Adrenal gland (tissue), 12 donors: ENCODE data around the gene FARP1. TPM values are rescaled to one million over a fixed set of nuclear protein-coding genes. Genes with fewer than 3 reads are reported as not detected.

Experiments
- DNase-seq, 7 donors: peaks; one replicate each; pipeline ENCODE4 v3.0.0-alpha.2; 2019 to 2020
- H3K27ac ChIP-seq, 5 donors: fragments of 200-600 bp; sonication (generic) in 4 of 5; 1 replicate in 3 of 5; 2 replicates in 2 of 5; pipeline versions ENCODE4 v1.5.1 to v1.8.0; 2016 to 2020; ENCODE audit warnings: mild to moderate bottlenecking in 1 of 5
- H3K27me3 ChIP-seq: fragments of 200-600 bp; 2 replicates; pipeline ENCODE4 v1.8.0; 2021
- H3K36me3 ChIP-seq, 2 donors: fragments of 200-600 bp; replicated peaks in 1 of 2; 1 replicate in 1 of 2; 2 replicates in 1 of 2; pipeline versions ENCODE4 v1.5.1 to v1.8.0; 2018 to 2022
- H3K4me1 ChIP-seq, 2 donors: fragments of 200-600 bp; replicated peaks in 1 of 2; 1 replicate in 1 of 2; 2 replicates in 1 of 2; pipeline versions ENCODE4 v1.5.1 to v1.8.0; 2018 to 2021
- H3K4me3 ChIP-seq, 4 donors: fragments of 200-600 bp; sonication (generic) in 3 of 4; one replicate each; pipeline ENCODE4 v1.5.1; 2016 to 2018
- H3K9me3 ChIP-seq, 3 donors: fragments of 200-600 bp; sonication (generic) in 1 of 3; replicated peaks in 1 of 3; 1 replicate in 2 of 3; 2 replicates in 1 of 3; pipeline versions ENCODE4 v1.5.1 to v1.8.0; 2016 to 2021
- CTCF ChIP-seq, 6 experiments: fragments of 450-650 bp in 4 of 6; fragments of 200-600 bp in 2 of 6; sonication (generic) in 1 of 6; IDR thresholded peaks; 1 replicate in 5 of 6; 2 replicates in 1 of 6; pipeline versions ENCODE4 v1.5.1 to v1.8.0; 2016 to 2021; ENCODE audit warnings: antibody characterized with exemption in 6 of 6, mild to moderate bottlenecking in 2 of 6, moderate library complexity in 1 of 6
- POLR2A ChIP-seq, 2 donors: fragments of 450-650 bp; IDR thresholded peaks; one replicate each; pipeline ENCODE4 v1.6.1; 2017; ENCODE audit warnings: antibody characterized with exemption in 2 of 2, mild to moderate bottlenecking in 2 of 2, moderate library complexity in 1 of 2
- WGBS, 4 donors: extraction: QIAGEN DNeasy Blood & Tissue Kit in 2 of 4; methylation state at CpG; one replicate each; pipeline versions ENCODE4 v1.1.5 to v1.1.7; 2013 to 2017; 5-methylcytosine and 5-hydroxymethylcytosine counted together
- intact Hi-C, 2 donors: fragments of 100-400 bp; cut with DNase I; formaldehyde crosslinking; loops; one replicate each; pipeline versions ENCODE4 v1.14.1 to v1.15.0; 2022 to 2023
- polyA plus RNA-seq, 3 donors: library from polyadenylated mRNA; stranded (reverse); fragments of 200-250 nt in 2 of 3; fragments of 350-450 nt in 1 of 3; fragmentation: Illumina TruSeq in 1 of 3; extraction: RNeasy Lipid Tissue Mini Kit (QIAGEN cat#74804) in 1 of 3; gene quantifications; one replicate each; pipeline ENCODE4 v1.2.3, GENCODE V29; 2013 to 2014
- total RNA-seq, 9 donors: library from RNA; depleted of rRNA in 4 of 9; stranded (reverse); fragments of >200 nt in 4 of 9; fragments of 120-200 nt in 1 of 9; fragmentation: NEBNext Ultra II Directional in 1 of 9; extraction: Animal tissue kit (Norgen Biotek cat#: 25700) in 1 of 9; gene quantifications; one replicate each; pipeline versions ENCODE4 v1.1.0 to v1.2.4, GENCODE V29; 2013 to 2023
- donor health status: healthy with polysubstance abuse.
- donor health status: Bipolar disorder and iron deficiency.
- donor health status: DM: yes; HTN: yes; CAD: no.
- donor health status: DM: no; HTN: no; CAD: no.
- donor health status: DM: no; HTN: no; CAD: no.
- donor health status: DM: yes; HTN: yes; CAD: no.

The FARP1 gene
- total and polyA plus RNA-seq, 12 donors = 27.1 to 304 (median 71.6) TPM

GRCh38 chr13:98474761-98475160, 331.9 kb downstream of the FARP1 start:
- H3K27me3 ChIP-seq = no peaks in the 10 kb centered on the region
- H3K4me1 ChIP-seq = peaks cover 4 to 27% of the 10 kb centered on the region in 2 donors
- H3K27ac ChIP-seq = no peak overlapping the region
- intact Hi-C loops = loop anchor here in 1 of 2 donors (10.0 kb wide), 1 partner anchor 180 kb away; no protein-coding TSS in a partner anchor
- 89 to 97% (median 92%) methylated on average over 6 to 24 of the region's 24 CpGs for WGBS, 4 donors
- TF ChIP-seq CTCF (IDR thresholded peaks at IDR 0.05) (no peak), POLR2A (IDR thresholded peaks at IDR 0.05) (no peak)
- no peak for DNase-seq
- H3K36me3 ChIP-seq = peaks cover 0 to 14% of the 10 kb centered on the region in 2 donors
- no peak overlapping the region for H3K4me3 ChIP-seq
- no peaks in the 10 kb centered on the region for H3K9me3 ChIP-seq

GRCh38 chr13:98475522-98475921, 332.6 kb downstream of the FARP1 start:
- no peak for TF ChIP-seq CTCF (IDR thresholded peaks at IDR 0.05)
- no peak for TF ChIP-seq POLR2A (IDR thresholded peaks at IDR 0.05)
- no peaks in the 10 kb centered on the region for H3K9me3 ChIP-seq
- peak in 2 of 7 donors; percentile 31 to 37 for DNase-seq
- peaks cover 0 to 14% of the 10 kb centered on the region in 2 donors for H3K36me3 ChIP-seq
- H3K4me3 ChIP-seq = no peak overlapping the region
- intact Hi-C loops = loop anchor here in 1 of 2 donors (10.0 kb wide), 1 partner anchor 179 kb away; no protein-coding TSS in a partner anchor
- 41 to 73% (median 58%) methylated on average over 12 to 13 of the region's 13 CpGs for WGBS, 4 donors
- peaks cover 4 to 33% of the 10 kb centered on the region in 2 donors for H3K4me1 ChIP-seq
- no peaks in the 10 kb centered on the region for H3K27me3 ChIP-seq
- peak overlapping the region in 2 of 5 donors; percentile 35 to 57 for H3K27ac ChIP-seq

- peaks cover 0 to 14% of the 10 kb centered on the region in 2 donors for H3K36me3 ChIP-seq
- WGBS, 4 donors = 47 to 55% (median 52%) methylated on average over 5 of the region's 5 CpGs
- H3K4me3 ChIP-seq = no peak overlapping the region
- no peaks in the 10 kb centered on the region for H3K9me3 ChIP-seq
- H3K27ac ChIP-seq = peak overlapping the region in 2 of 5 donors; percentile 57 to 71
- no peak for DNase-seq
- intact Hi-C loops = loop anchor here in 1 of 2 donors (10.0 kb wide), 1 partner anchor 179 kb away; no protein-coding TSS in a partner anchor
- no peaks in the 10 kb centered on the region for H3K27me3 ChIP-seq
- no peak for TF ChIP-seq CTCF (IDR thresholded peaks at IDR 0.05)
- TF ChIP-seq POLR2A (IDR thresholded peaks at IDR 0.05) = no peak
- H3K4me1 ChIP-seq = peaks cover 4 to 35% of the 10 kb centered on the region in 2 donors
Measured at GRCh38 chr13:98476106-98476505, 333.2 kb downstream of the FARP1 start.

- DNase-seq = peak in 6 of 7 donors; percentile 50 to 81 (median 65)
- Histone ChIP-seq H3K36me3 (peaks cover 0 to 12% of the 10 kb centered on the region in 2 donors), H3K9me3 (no peaks in the 10 kb centered on the region), H3K27ac (peak overlapping the region in 3 of 5 donors; percentile 20 to 71 (median 57)), H3K4me1 (peaks cover 4 to 39% of the 10 kb centered on the region in 2 donors), H3K27me3 (no peaks in the 10 kb centered on the region), H3K4me3 (no peak overlapping the region)
- WGBS, 4 donors = 39 to 56% (median 41%) methylated on average over 7 to 13 of the region's 13 CpGs
- TF ChIP-seq POLR2A (IDR thresholded peaks at IDR 0.05) (no peak), CTCF (IDR thresholded peaks at IDR 0.05) (no peak)
- intact Hi-C loops = loop anchor here in 1 of 2 donors (10.0 kb wide), 1 partner anchor 178 kb away; no protein-coding TSS in a partner anchor
Measured at GRCh38 chr13:98476538-98476966, 333.7 kb downstream of the FARP1 start.
